OCI-LY3 (cell line): ENCODE measurements around the gene CCDC83.

ENCODE experiments used
- EZH2phosphoT487 ChIP-seq: fragments of 200-600 bp; shearing (Covaris generic); IDR thresholded peaks from 2 replicates; pipeline ENCODE4 v1.6.1; 2018; ENCODE audit warnings: antibody characterized with exemption, mixed run types, low read depth
- TF ChIP-seq, protein P1 (sequence below): fragments of 200-600, 300-600 bp; sonication (generic); IDR thresholded peaks from 2 replicates; pipeline ENCODE4 v1.5.1; 2014; ENCODE audit warnings: antibody characterized with exemption, low read length, low read depth

DNA sequence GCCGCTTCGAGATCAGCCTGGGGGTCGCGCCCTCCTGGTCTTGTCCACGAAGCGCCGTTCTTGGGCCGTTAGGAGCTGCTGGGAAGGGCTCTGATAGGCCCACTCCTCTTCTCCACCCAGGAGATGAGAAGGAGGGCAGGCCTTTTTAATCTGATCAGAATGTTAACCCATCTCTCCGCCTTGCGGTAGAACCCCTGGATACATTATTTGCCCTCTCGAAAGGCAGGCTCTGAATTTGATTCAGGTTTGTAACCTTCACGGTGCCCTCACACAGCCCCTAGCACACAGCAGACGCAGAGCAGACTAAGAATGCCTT lies at the start of gene CCDC83:
- TF ChIP-seq, protein P1, sequence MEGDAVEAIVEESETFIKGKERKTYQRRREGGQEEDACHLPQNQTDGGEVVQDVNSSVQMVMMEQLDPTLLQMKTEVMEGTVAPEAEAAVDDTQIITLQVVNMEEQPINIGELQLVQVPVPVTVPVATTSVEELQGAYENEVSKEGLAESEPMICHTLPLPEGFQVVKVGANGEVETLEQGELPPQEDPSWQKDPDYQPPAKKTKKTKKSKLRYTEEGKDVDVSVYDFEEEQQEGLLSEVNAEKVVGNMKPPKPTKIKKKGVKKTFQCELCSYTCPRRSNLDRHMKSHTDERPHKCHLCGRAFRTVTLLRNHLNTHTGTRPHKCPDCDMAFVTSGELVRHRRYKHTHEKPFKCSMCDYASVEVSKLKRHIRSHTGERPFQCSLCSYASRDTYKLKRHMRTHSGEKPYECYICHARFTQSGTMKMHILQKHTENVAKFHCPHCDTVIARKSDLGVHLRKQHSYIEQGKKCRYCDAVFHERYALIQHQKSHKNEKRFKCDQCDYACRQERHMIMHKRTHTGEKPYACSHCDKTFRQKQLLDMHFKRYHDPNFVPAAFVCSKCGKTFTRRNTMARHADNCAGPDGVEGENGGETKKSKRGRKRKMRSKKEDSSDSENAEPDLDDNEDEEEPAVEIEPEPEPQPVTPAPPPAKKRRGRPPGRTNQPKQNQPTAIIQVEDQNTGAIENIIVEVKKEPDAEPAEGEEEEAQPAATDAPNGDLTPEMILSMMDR = no peak
- TF ChIP-seq EZH2phosphoT487 = no peak
